PC-3 (cell line): ENCODE data around the gene PLIN4. TPM values are rescaled to one million over a fixed set of nuclear protein-coding genes. Genes with fewer than 3 reads are reported as not detected.

Experiments
- ATAC-seq: fragments of 200-7000 bp; cut with Tn5 transposase; 2 replicates; pipeline ENCODE4 v1.9.1; 2020; ENCODE audit warnings: mild to moderate bottlenecking, moderate library complexity
- BruUV-seq: library from RNA; stranded (reverse); fragments of 400-500 nt; replicated peaks from 2 replicates; lab custom pipeline; 2021; lab: Mats Ljungman, UMichigan
- CTCF ChIA-PET: fragments of 300-600 bp; sonication (Branson Sonifier 250); formaldehyde crosslinking; loops from one replicate; lab custom pipeline; 2022; ENCODE audit warnings: antibody characterized with exemption; lab: Charles Lee
- POLR2A ChIA-PET: fragments of 300-600 bp; sonication (Branson Sonifier 250); formaldehyde crosslinking; loops from one replicate; lab custom pipeline; 2022; ENCODE audit warnings: antibody characterized with exemption; ENCODE audit not compliant: unreplicated experiment; lab: Charles Lee
- DNase-seq: peaks from one replicate; pipeline ENCODE4 v3.0.0-alpha.2; 2015
- H2AFZ ChIP-seq: fragments of 300-600 bp; sonication (generic); 2 replicates; pipeline ENCODE4 v1.6.0; 2016; ENCODE audit warnings: antibody characterized with exemption, low read length
- H3F3A ChIP-seq: fragments of 300-600 bp; sonication (generic); one replicate; pipeline ENCODE4 v1.6.0; 2017; ENCODE audit warnings: antibody characterized with exemption, low read length, control low read depth, mild to moderate bottlenecking; ENCODE audit not compliant: unreplicated experiment
- H3K27ac ChIP-seq: fragments of 300-600 bp; sonication (generic); 2 replicates; pipeline ENCODE4 v1.5.1; 2016; ENCODE audit warnings: mild to moderate bottlenecking, low read length
- H3K27me3 ChIP-seq: fragments of 300-600 bp; sonication (generic); 2 replicates; pipeline ENCODE4 v1.6.1; 2016; ENCODE audit warnings: low read length, mixed read lengths
- H3K36me3 ChIP-seq: fragments of 300-600 bp; sonication (generic); 2 replicates; pipeline ENCODE4 v1.6.1; 2016; ENCODE audit warnings: low read depth, mixed run types, low read length, mixed read lengths
- H3K4me1 ChIP-seq: fragments of 300-600 bp; sonication (generic); 2 replicates; pipeline ENCODE4 v1.5.1; 2016; ENCODE audit warnings: low read length; ENCODE audit not compliant: insufficient read depth
- H3K4me2 ChIP-seq: fragments of 300-600 bp; sonication (generic); 2 replicates; pipeline ENCODE4 v1.6.0; 2016; ENCODE audit warnings: low read length
- H3K4me3 ChIP-seq: fragments of 300-600 bp; sonication (generic); 2 replicates; pipeline ENCODE4 v1.5.1; 2016; ENCODE audit warnings: mild to moderate bottlenecking, low read length, mixed read lengths
- H3K79me2 ChIP-seq: fragments of 300-600 bp; sonication (generic); 2 replicates; pipeline ENCODE4 v1.6.1; 2017; ENCODE audit warnings: low read length, mixed read lengths
- H3K9ac ChIP-seq: fragments of 300-600 bp; sonication (generic); 2 replicates; pipeline ENCODE4 v1.6.0; 2016; ENCODE audit warnings: mild to moderate bottlenecking, low read length
- H3K9me2 ChIP-seq: fragments of 300-600 bp; sonication (generic); replicated peaks from 2 replicates; pipeline ENCODE4 v1.6.1; 2016; ENCODE audit warnings: mixed run types, low read length, mixed read lengths
- H3K9me3 ChIP-seq: fragments of 300-600 bp; sonication (generic); 2 replicates; pipeline ENCODE4 v1.6.1; 2016; ENCODE audit warnings: low read length, mixed read lengths
- H4K20me1 ChIP-seq: fragments of 300-600 bp; sonication (generic); 2 replicates; pipeline ENCODE4 v1.6.1; 2016; ENCODE audit warnings: low read length, mixed read lengths
- CTCF ChIP-seq: fragments of 300-600 bp; sonication (generic); conservative IDR thresholded peaks from 2 replicates; pipeline ENCODE4 v1.5.1; 2017; ENCODE audit warnings: antibody characterized with exemption, low read depth, mild to moderate bottlenecking, low read length
- EZH2 ChIP-seq: fragments of 300-600 bp; sonication (generic); IDR thresholded peaks from one replicate; pipeline ENCODE4 v1.6.1; 2017; ENCODE audit warnings: antibody characterized with exemption, mild to moderate bottlenecking, low read length; ENCODE audit not compliant: unreplicated experiment
- EZH2phosphoT487 ChIP-seq: fragments of 300-600 bp; sonication (generic); IDR thresholded peaks from 2 replicates; pipeline ENCODE4 v1.6.1; 2018; ENCODE audit warnings: mild to moderate bottlenecking, antibody characterized with exemption, low read length, borderline replicate concordance
- intact Hi-C: fragments of 100-400 bp; cut with micrococcal nuclease; formaldehyde crosslinking; loops from 2 replicates; pipeline ENCODE4 v1.9.0; 2023
- total RNA-seq: library from RNA; depleted of rRNA; stranded (reverse); fragments of >200 nt; gene quantifications from 2 replicates; pipeline ENCODE4 v1.2.3, GENCODE V29; 2014

The PLIN4 gene
- total RNA-seq, 1 experiment from 2014 or later, result 9.1 TPM

GRCh38 chr19:4500841-4501591 lies 17.3 kb downstream of the PLIN4 start:
- ATAC-seq (no peak), DNase-seq (no peak)
- Histone ChIP-seq H3K9me3 (no peaks in the 10 kb centered on the region), H3K9ac (no peak overlapping the region), H3F3A (no peaks in the 10 kb centered on the region), H3K27ac (no peak overlapping the region), H3K27me3 (no peaks in the 10 kb centered on the region), H3K4me1 (no peaks in the 10 kb centered on the region), H3K4me3 (no peak overlapping the region), H3K9me2 (no peaks in the 10 kb centered on the region), H3K79me2 (no peaks in the 10 kb centered on the region), H3K36me3 (peaks cover 5% of the 10 kb centered on the region; the same call in 1 of the 2 replicates), H4K20me1 (no peaks in the 10 kb centered on the region), H3K4me2 (no peak overlapping the region), H2AFZ (no peak overlapping the region)
- ChIA-PET CTCF (no interaction called here), POLR2A (no interaction called here)
- no TSS peak for BruUV-seq
- TF ChIP-seq EZH2phosphoT487 (no peak), CTCF (no peak), EZH2 (no peak)
- intact Hi-C loops, result no loop called here

GRCh38 chr19:4499855-4500254 lies 18.4 kb downstream of the PLIN4 start:
- no TSS peak for BruUV-seq
- no peak for ATAC-seq
- H3K27me3 ChIP-seq, result no peaks in the 10 kb centered on the region
- no peaks in the 10 kb centered on the region for H3K9me3 ChIP-seq
- CTCF ChIA-PET, result no interaction called here
- no peaks in the 10 kb centered on the region for H4K20me1 ChIP-seq
- no peaks in the 10 kb centered on the region for H3F3A ChIP-seq
- no peak overlapping the region for H3K4me3 ChIP-seq
- TF ChIP-seq CTCF (no peak), EZH2 (no peak), EZH2phosphoT487 (no peak)
- no peak overlapping the region for H2AFZ ChIP-seq
- no peak overlapping the region for H3K4me2 ChIP-seq
- H3K9ac ChIP-seq, result no peak overlapping the region
- H3K4me1 ChIP-seq, result no peaks in the 10 kb centered on the region
- intact Hi-C loops, result no loop called here
- no peak overlapping the region for H3K27ac ChIP-seq
- POLR2A ChIA-PET, result no interaction called here
- H3K9me2 ChIP-seq, result no peaks in the 10 kb centered on the region
- no peak for DNase-seq
- no peaks in the 10 kb centered on the region for H3K79me2 ChIP-seq
- H3K36me3 ChIP-seq, result peaks cover 5% of the 10 kb centered on the region; the same call in 1 of the 2 replicates

GRCh38 chr19:4499318-4499717 lies 19.0 kb downstream of the PLIN4 start:
- Histone ChIP-seq H3F3A (no peaks in the 10 kb centered on the region), H3K36me3 (peaks cover 5% of the 10 kb centered on the region; the same call in 1 of the 2 replicates), H3K27me3 (no peaks in the 10 kb centered on the region), H4K20me1 (no peaks in the 10 kb centered on the region), H3K27ac (no peak overlapping the region), H3K9me3 (no peaks in the 10 kb centered on the region), H3K4me3 (no peak overlapping the region), H3K4me2 (no peak overlapping the region), H3K9ac (no peak overlapping the region), H2AFZ (no peak overlapping the region), H3K9me2 (no peaks in the 10 kb centered on the region), H3K79me2 (no peaks in the 10 kb centered on the region), H3K4me1 (no peaks in the 10 kb centered on the region)
- no TSS peak for BruUV-seq
- POLR2A ChIA-PET, result no interaction called here
- CTCF ChIA-PET, result no interaction called here
- intact Hi-C loops, result no loop called here
- TF ChIP-seq EZH2 (no peak), EZH2phosphoT487 (no peak), CTCF (no peak)
- ATAC-seq, result no peak
- DNase-seq, result no peak
